ENCODE data around the gene PMEPA1. TPM values are rescaled to one million over a fixed set of nuclear protein-coding genes. Genes with fewer than 3 reads are reported as not detected.

The PMEPA1 gene
- total RNA-seq, 1 experiment from 2014 or later: 89.8 TPM

DNA sequence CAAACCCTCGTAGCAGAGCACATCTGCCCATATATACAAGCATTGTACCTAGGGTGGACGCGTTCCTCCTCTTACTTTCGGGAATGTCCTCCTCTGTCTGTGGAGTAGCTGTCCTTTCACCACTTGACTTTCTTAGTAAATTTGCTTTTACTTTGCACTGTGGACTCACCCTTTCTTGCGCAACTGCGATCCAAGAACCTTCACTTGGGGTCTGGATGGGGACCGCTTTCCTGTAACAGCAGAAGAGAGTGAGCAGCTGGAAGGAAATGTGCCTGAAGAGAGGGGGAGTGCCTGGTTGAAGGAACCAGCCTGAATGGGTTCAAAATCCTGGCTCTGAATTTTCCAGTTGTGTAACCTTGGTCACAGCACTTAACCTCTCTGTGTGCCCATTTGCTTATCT, 40.1 kb upstream of the PMEPA1 start:
- ChIA-PET CTCF (no interaction called here), POLR2A (no interaction called here)
- no peaks in the 10 kb centered on the region for H3K36me3 ChIP-seq (ENCODE audit: control insufficient read depth, insufficient read depth, low read length)
- DNase-seq (ENCODE audit: low read depth, low spot score) (no peak), ATAC-seq (no peak)
- TF ChIP-seq, protein P1, sequence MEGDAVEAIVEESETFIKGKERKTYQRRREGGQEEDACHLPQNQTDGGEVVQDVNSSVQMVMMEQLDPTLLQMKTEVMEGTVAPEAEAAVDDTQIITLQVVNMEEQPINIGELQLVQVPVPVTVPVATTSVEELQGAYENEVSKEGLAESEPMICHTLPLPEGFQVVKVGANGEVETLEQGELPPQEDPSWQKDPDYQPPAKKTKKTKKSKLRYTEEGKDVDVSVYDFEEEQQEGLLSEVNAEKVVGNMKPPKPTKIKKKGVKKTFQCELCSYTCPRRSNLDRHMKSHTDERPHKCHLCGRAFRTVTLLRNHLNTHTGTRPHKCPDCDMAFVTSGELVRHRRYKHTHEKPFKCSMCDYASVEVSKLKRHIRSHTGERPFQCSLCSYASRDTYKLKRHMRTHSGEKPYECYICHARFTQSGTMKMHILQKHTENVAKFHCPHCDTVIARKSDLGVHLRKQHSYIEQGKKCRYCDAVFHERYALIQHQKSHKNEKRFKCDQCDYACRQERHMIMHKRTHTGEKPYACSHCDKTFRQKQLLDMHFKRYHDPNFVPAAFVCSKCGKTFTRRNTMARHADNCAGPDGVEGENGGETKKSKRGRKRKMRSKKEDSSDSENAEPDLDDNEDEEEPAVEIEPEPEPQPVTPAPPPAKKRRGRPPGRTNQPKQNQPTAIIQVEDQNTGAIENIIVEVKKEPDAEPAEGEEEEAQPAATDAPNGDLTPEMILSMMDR (IDR thresholded peaks at IDR 0.05): no peak
- no peak for TF ChIP-seq TCF7L2 (IDR thresholded peaks at IDR 0.05; ENCODE audit: low read depth, low read length)
- TF ChIP-seq POLR2AphosphoS5 (IDR thresholded peaks at IDR 0.05; ENCODE audit: low read depth, low read length): no peak
- TF ChIP-seq, protein P2, sequence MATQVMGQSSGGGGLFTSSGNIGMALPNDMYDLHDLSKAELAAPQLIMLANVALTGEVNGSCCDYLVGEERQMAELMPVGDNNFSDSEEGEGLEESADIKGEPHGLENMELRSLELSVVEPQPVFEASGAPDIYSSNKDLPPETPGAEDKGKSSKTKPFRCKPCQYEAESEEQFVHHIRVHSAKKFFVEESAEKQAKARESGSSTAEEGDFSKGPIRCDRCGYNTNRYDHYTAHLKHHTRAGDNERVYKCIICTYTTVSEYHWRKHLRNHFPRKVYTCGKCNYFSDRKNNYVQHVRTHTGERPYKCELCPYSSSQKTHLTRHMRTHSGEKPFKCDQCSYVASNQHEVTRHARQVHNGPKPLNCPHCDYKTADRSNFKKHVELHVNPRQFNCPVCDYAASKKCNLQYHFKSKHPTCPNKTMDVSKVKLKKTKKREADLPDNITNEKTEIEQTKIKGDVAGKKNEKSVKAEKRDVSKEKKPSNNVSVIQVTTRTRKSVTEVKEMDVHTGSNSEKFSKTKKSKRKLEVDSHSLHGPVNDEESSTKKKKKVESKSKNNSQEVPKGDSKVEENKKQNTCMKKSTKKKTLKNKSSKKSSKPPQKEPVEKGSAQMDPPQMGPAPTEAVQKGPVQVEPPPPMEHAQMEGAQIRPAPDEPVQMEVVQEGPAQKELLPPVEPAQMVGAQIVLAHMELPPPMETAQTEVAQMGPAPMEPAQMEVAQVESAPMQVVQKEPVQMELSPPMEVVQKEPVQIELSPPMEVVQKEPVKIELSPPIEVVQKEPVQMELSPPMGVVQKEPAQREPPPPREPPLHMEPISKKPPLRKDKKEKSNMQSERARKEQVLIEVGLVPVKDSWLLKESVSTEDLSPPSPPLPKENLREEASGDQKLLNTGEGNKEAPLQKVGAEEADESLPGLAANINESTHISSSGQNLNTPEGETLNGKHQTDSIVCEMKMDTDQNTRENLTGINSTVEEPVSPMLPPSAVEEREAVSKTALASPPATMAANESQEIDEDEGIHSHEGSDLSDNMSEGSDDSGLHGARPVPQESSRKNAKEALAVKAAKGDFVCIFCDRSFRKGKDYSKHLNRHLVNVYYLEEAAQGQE (IDR thresholded peaks at IDR 0.05; ENCODE audit: insufficient read depth in 1 of 2, low read depth in 2 of 2, low read length in 1 of 2): no peak
- TF ChIP-seq SIN3A (IDR thresholded peaks at IDR 0.05; ENCODE audit: borderline replicate concordance, insufficient read depth, low read depth, low read length): no peak
- peaks cover 29% of the 10 kb centered on the region for H3K4me1 ChIP-seq (ENCODE audit: control insufficient read depth, insufficient read depth, low read length)
- no peak overlapping the region for H3K27ac ChIP-seq (ENCODE audit: low read length)
- intact Hi-C loops (cut with micrococcal nuclease; ENCODE audit: unreplicated experiment): no loop called here
- BruUV-seq (replicated peaks): no TSS peak
- no peaks in the 10 kb centered on the region for H3K9me3 ChIP-seq (ENCODE audit: control insufficient read depth, insufficient read depth, low read depth, low read length)
- in situ Hi-C loops (cut with HindIII; ENCODE audit: low pct_unique_long_range_greater_than_20kb, low sequenced_read_pairs): no loop called here
- H3K4me3 ChIP-seq (ENCODE audit: low read depth in 2 of 2, low read length in 2 of 2): no peak overlapping the region
- no peaks in the 10 kb centered on the region for H3K27me3 ChIP-seq (ENCODE audit: control insufficient read depth, insufficient read depth, low read length)

DNA sequence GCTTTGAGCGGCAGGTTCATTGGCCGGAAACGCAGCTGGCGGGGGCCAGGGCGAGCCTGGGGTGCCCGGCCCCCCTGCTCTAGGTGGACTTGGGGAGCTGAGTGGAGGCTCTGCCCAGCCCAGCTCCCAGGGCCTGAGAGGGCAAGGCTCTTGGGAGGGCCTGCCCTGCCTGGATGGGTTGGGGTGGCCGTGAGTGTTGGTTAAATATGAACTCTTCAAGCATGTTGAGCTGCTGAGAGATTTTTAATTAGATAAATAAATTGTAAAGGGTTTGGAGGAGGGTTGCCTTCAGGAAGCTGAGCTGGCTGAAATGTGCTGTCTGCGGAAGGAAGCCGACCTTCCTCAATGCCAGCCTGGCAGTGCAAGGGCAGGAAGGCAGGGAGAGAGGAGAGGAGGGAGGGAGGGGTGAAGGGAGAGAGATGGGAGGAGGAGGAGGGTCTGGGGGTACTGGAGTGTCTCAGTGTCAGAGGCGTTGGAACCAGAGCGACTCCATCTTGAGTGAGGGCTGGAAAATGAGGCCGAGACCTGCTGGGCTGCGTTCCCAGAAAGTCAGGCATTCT, 39.4 kb upstream of the PMEPA1 start:
- peak overlapping the region; percentile 76 for H3K27ac ChIP-seq (ENCODE audit: low read length)
- POLR2A ChIA-PET: no interaction called here
- peak overlapping the region; percentile 35 to 59 for H3K4me3 ChIP-seq (ENCODE audit: low read depth in 2 of 2, low read length in 2 of 2)
- BruUV-seq (replicated peaks): no TSS peak
- no peaks in the 10 kb centered on the region for H3K9me3 ChIP-seq (ENCODE audit: control insufficient read depth, insufficient read depth, low read depth, low read length)
- DNase-seq (ENCODE audit: low read depth, low spot score): no peak
- H3K4me1 ChIP-seq (ENCODE audit: control insufficient read depth, insufficient read depth, low read length): peaks cover 31% of the 10 kb centered on the region
- intact Hi-C loops (cut with micrococcal nuclease; ENCODE audit: unreplicated experiment): no loop called here
- no peak for TF ChIP-seq TCF7L2 (IDR thresholded peaks at IDR 0.05; ENCODE audit: low read depth, low read length)
- no peak for TF ChIP-seq SIN3A (IDR thresholded peaks at IDR 0.05; ENCODE audit: borderline replicate concordance, insufficient read depth, low read depth, low read length)
- TF ChIP-seq, protein P2 (IDR thresholded peaks at IDR 0.05; ENCODE audit: insufficient read depth in 1 of 2, low read depth in 2 of 2, low read length in 1 of 2): no peak
- TF ChIP-seq, protein P1 (IDR thresholded peaks at IDR 0.05): no peak
- no peak for TF ChIP-seq POLR2AphosphoS5 (IDR thresholded peaks at IDR 0.05; ENCODE audit: low read depth, low read length)
- no peaks in the 10 kb centered on the region for H3K36me3 ChIP-seq (ENCODE audit: control insufficient read depth, insufficient read depth, low read length)
- in situ Hi-C loops (cut with HindIII; ENCODE audit: low pct_unique_long_range_greater_than_20kb, low sequenced_read_pairs): no loop called here
- CTCF ChIA-PET: no interaction called here
- no peaks in the 10 kb centered on the region for H3K27me3 ChIP-seq (ENCODE audit: control insufficient read depth, insufficient read depth, low read length)
- peak; percentile 43 for ATAC-seq
